BJ (cell line): ENCODE data around the gene MYOM1. TPM values are rescaled to one million over a fixed set of nuclear protein-coding genes. Genes with fewer than 3 reads are reported as not detected.
"Not testable (repeated sequence)": the region's sequence is repeated elsewhere in the genome, so short reads cannot be mapped to it uniquely, and the experiment has no call there.

Source experiments
- CTCF ChIA-PET: fragments of 350-600 bp; formaldehyde crosslinking; extraction: SDS; loops from one replicate; lab custom pipeline; 2021; ENCODE audit warnings: antibody characterized with exemption, inconsistent platforms; lab: Yijun Ruan, JAX
- POLR2A ChIA-PET: fragments of 300-600 bp; sonication (Branson Sonifier 250); formaldehyde crosslinking; extraction: SDS; loops from one replicate; lab custom pipeline; 2021; ENCODE audit warnings: antibody characterized with exemption; lab: Charles Lee
- DNase-seq: peaks from one replicate; pipeline ENCODE4 v3.0.0-alpha.2; 2011; ENCODE audit warnings: low read depth
- H3K27me3 ChIP-seq: 2 replicates; pipeline ENCODE4 v1.6.0; 2011; ENCODE audit warnings: low read length; ENCODE audit not compliant: control insufficient read depth, insufficient read depth
- H3K36me3 ChIP-seq: 2 replicates; pipeline ENCODE4 v1.5.1; 2011; ENCODE audit warnings: low read length; ENCODE audit not compliant: control insufficient read depth, insufficient read depth
- H3K4me3 ChIP-seq: 2 replicates; pipeline ENCODE4 v1.5.1; 2011; ENCODE audit warnings: low read depth, mild to moderate bottlenecking, control low read depth, low read length
- polyA plus RNA-seq: library from polyadenylated mRNA; depleted of rRNA; stranded (reverse); fragments of >200 nt; gene quantifications from 2 replicates; pipeline ENCODE4 v1.2.3, GENCODE V29; 2011
- TF ChIP-seq, protein P1 (sequence below): IDR thresholded peaks from 2 replicates; pipeline ENCODE4 v1.5.1; 2011; ENCODE audit warnings: low read depth, mild to moderate bottlenecking, control low read depth, inconsistent platforms, low read length, moderate library complexity; ENCODE audit not compliant: insufficient read depth

MYOM1 gene
- polyA plus RNA-seq, 1 experiment: 0.48 TPM

DNA sequence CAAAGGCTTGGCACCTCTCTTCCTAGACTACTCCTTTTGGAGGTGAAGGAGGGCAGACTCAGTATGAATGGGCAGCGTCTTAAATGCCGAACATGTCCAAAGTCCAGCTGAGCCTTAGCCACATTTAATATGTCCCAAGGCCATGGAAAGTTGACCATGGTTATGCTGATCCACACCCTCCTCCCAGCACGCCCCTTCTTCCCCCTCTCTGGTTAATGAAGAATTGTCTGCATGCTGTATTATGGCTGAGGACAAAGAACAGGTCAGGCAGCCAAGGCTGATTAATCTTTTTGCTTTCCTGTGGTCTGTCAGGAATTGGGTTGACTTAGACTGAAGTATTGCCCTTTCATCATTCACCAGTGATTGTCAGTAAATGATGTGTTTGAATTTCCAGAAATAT is 5.8 kb upstream of the MYOM1 start:
- ChIA-PET POLR2A (no interaction called here), CTCF (no interaction called here)
- H3K4me3 ChIP-seq: no peak overlapping the region
- no peak for DNase-seq
- no peaks in the 10 kb centered on the region for H3K36me3 ChIP-seq
- TF ChIP-seq, protein P1, sequence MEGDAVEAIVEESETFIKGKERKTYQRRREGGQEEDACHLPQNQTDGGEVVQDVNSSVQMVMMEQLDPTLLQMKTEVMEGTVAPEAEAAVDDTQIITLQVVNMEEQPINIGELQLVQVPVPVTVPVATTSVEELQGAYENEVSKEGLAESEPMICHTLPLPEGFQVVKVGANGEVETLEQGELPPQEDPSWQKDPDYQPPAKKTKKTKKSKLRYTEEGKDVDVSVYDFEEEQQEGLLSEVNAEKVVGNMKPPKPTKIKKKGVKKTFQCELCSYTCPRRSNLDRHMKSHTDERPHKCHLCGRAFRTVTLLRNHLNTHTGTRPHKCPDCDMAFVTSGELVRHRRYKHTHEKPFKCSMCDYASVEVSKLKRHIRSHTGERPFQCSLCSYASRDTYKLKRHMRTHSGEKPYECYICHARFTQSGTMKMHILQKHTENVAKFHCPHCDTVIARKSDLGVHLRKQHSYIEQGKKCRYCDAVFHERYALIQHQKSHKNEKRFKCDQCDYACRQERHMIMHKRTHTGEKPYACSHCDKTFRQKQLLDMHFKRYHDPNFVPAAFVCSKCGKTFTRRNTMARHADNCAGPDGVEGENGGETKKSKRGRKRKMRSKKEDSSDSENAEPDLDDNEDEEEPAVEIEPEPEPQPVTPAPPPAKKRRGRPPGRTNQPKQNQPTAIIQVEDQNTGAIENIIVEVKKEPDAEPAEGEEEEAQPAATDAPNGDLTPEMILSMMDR: no peak
- 0 out of 2 replicates have a peak, but pooled peaks cover 2% of the 10 kb centered on the region for H3K27me3 ChIP-seq

DNA sequence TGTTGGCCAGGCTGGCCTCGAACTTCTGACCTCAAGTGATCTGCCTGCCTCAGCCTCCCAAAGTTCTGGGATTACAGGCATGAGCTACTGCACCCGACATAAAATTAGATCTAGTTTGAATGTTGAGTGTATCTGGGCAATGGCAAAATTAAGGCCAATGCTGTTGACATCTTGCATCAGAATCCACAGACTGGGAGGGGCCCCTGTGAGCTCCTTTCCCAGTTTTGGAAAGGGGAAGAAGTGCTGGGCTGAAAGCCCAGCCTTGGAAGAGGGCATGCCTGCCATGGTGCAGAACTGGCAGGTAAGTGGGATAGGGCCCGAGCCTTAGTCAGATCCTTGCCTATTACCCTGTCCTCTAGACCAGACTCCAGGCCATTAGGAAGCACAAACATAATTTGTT is 4.5 kb upstream of the MYOM1 start:
- no peak for DNase-seq
- CTCF ChIA-PET: no interaction called here
- Histone ChIP-seq H3K27me3 (0 out of 2 replicates have a peak, but pooled peaks cover 2% of the 10 kb centered on the region), H3K36me3 (no peaks in the 10 kb centered on the region), H3K4me3 (no peak overlapping the region)
- POLR2A ChIA-PET: no interaction called here
- TF ChIP-seq, protein P1: no peak

DNA sequence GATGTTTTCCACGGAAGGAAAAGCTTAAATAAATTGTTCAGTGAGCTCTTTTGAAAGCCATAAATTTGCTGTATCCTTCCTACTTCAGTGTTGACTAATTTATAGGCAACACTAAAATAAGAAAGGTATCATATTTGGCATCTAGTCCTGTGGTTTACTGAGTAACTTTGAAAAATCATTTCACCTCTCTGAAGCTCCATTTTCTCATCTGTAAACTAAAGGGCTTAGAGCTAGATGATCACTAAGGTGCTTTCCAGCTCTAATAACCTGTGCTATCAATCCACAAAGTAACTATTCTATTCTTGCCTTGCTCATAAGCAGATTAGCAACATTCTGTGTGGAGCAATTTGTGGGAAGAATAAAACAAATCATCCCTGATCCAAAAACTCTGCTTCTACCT is 3.6 kb upstream of the MYOM1 start:
- Histone ChIP-seq H3K36me3 (no peaks in the 10 kb centered on the region), H3K4me3 (no peak overlapping the region), H3K27me3 (0 out of 2 replicates have a peak, but pooled peaks cover 2% of the 10 kb centered on the region)
- TF ChIP-seq, protein P1: no peak
- no peak for DNase-seq
- ChIA-PET CTCF (interaction anchor here (0.7 kb wide), 1 partner anchor 11 kb away, joined by 3 read pairs; no protein-coding TSS in a partner anchor), POLR2A (no interaction called here)

DNA sequence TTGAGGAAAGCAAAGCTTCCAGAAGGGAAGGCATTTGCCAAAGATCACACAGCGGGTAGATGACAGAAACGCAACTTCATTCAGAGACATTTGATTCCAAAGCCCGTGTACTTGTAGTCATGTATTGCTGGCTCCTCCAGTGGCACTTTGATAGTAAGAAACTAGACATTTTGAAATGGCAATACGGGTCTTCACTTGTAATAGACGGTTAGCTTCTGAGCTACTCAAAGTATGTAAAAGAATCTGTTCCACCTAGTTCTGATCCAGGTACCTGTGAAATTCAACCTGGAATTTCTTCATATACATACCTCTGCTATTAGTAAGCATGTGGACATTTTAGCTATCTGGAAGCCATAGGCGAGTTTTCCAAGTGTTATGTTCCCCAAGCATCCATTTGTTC is 1.7 kb upstream of the MYOM1 start:
- Histone ChIP-seq H3K36me3 (no peaks in the 10 kb centered on the region), H3K4me3 (no peak overlapping the region), H3K27me3 (0 out of 2 replicates have a peak, but pooled peaks cover 2% of the 10 kb centered on the region)
- ChIA-PET CTCF (no interaction called here), POLR2A (no interaction called here)
- TF ChIP-seq, protein P1: no peak
- DNase-seq: no peak

DNA sequence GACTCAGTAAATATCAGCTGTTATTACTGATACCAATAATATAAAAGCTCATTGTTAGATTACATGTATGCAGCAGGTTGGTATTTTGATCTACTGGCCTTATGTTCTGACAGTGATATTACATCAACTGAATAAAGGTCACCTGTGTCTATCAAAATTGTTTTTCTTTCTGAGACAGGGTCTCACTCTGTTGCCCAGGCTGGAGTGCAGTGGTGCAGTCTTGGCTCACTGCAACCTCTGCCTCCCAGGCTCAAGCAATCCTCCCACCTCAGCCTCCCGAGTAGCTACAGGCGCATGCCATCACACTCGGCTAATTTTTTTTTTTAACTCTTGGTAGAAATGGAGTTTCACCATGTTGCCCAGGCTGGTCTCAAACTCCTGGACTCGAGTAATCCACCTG is 1.1 kb upstream of the MYOM1 start:
- H3K27me3 ChIP-seq, H3K36me3 ChIP-seq, DNase-seq, POLR2A ChIA-PET, H3K4me3 ChIP-seq: not testable (repeated sequence)
- CTCF ChIA-PET: interaction anchor here (0.7 to 0.8 kb wide), 2 partner anchors 48 to 158 kb away, joined by 3 to 5 read pairs; no protein-coding TSS in a partner anchor

DNA sequence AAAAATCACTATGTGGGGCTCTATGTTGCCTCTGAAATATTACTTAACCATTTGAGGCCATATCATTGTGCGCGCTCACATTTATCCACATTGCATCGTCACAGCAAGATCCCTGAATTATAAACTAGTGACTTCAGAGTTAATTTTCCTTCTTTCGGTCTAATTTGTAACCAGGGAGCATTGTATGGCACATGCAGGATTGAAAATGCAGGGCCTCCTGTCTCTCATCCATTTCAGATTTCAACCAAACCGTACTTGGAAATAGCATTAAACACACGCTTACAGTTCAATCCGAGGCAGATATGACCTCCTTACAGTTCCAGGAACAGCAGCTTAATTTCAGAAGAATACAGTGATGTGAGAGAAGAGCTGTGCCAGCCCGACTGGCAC is 532 bp downstream of the MYOM1 start:
- CTCF ChIA-PET: no interaction called here
- H3K27me3 ChIP-seq: no peaks in the 10 kb centered on the region
- TF ChIP-seq, protein P1: no peak
- POLR2A ChIA-PET: no interaction called here
- no peak overlapping the region for H3K4me3 ChIP-seq
- DNase-seq: no peak
- no peaks in the 10 kb centered on the region for H3K36me3 ChIP-seq
